CD8-positive, alpha-beta memory T cell (primary cell): ENCODE data around the gene LMAN2. TPM values are rescaled to one million over a fixed set of nuclear protein-coding genes. Genes with fewer than 3 reads are reported as not detected.
A peak's percentile ranks its signal among the peaks of the same experiment; 100 is the strongest.

Experiments used
- CTCF ChIA-PET: fragments of 350-600 bp; sonication (Branson Sonifier 250); formaldehyde crosslinking; loops from one replicate; lab custom pipeline; 2021; ENCODE audit warnings: antibody characterized with exemption; lab: Charles Lee
- POLR2A ChIA-PET: fragments of 350-600 bp; sonication (Branson Sonifier 250); formaldehyde crosslinking; loops from one replicate; lab custom pipeline; 2021; ENCODE audit warnings: antibody characterized with exemption; lab: Charles Lee
- DNase-seq, 5 donors: peaks; one replicate each; pipeline versions ENCODE4 v3.0.0 to v3.0.0-alpha.2; 2020 to 2022; ENCODE audit warnings: mixed read lengths in 1 of 5
- H3K27ac ChIP-seq: one replicate; pipeline ENCODE4 v1.7.0; 2013; ENCODE audit warnings: low read depth, mild to moderate bottlenecking, low read length, moderate library complexity
- H3K27me3 ChIP-seq: 2 replicates; pipeline ENCODE4 v1.7.0; 2013; ENCODE audit warnings: low read length, mild to moderate bottlenecking; ENCODE audit not compliant: insufficient read depth, poor library complexity, severe bottlenecking
- H3K36me3 ChIP-seq: 2 replicates; pipeline ENCODE4 v1.7.0; 2013; ENCODE audit warnings: mild to moderate bottlenecking, low read length, moderate library complexity; ENCODE audit not compliant: insufficient read depth
- H3K4me1 ChIP-seq: 2 replicates; pipeline ENCODE4 v1.7.0; 2013; ENCODE audit warnings: mild to moderate bottlenecking, low read length, moderate library complexity; ENCODE audit not compliant: insufficient read depth
- H3K4me3 ChIP-seq: 2 replicates; pipeline ENCODE4 v1.7.0; 2013; ENCODE audit warnings: mild to moderate bottlenecking, low read length
- H3K9me3 ChIP-seq: 2 replicates; pipeline ENCODE4 v1.7.0; 2013; ENCODE audit warnings: mild to moderate bottlenecking, low read length
- H3K27ac Mint-ChIP-seq, 8 donors: one replicate each; pipeline ENCODE4 v1.8.0; 2020 to 2021; ENCODE audit warnings: mixed read lengths in 8 of 8, mild to moderate bottlenecking in 6 of 8, inconsistent platforms in 3 of 8, moderate library complexity in 3 of 8
- H3K27me3 Mint-ChIP-seq, 2 donors: one replicate each; pipeline ENCODE4 v1.8.0; 2020 to 2021; ENCODE audit warnings: mixed read lengths in 2 of 2, mild to moderate bottlenecking in 1 of 2, moderate library complexity in 1 of 2
- H3K36me3 Mint-ChIP-seq, 3 donors: one replicate each; pipeline ENCODE4 v1.8.0; 2020 to 2021; ENCODE audit warnings: mixed read lengths in 3 of 3, inconsistent platforms in 1 of 3, mild to moderate bottlenecking in 1 of 3
- H3K4me1 Mint-ChIP-seq, 3 donors: one replicate each; pipeline ENCODE4 v1.8.0; 2020 to 2021; ENCODE audit warnings: mixed read lengths in 3 of 3, inconsistent platforms in 1 of 3, mild to moderate bottlenecking in 1 of 3
- H3K4me3 Mint-ChIP-seq, 7 donors: one replicate each; pipeline ENCODE4 v1.8.0; 2020 to 2021; ENCODE audit warnings: mixed read lengths in 7 of 7, mild to moderate bottlenecking in 6 of 7, moderate library complexity in 4 of 7, inconsistent platforms in 2 of 7
- H3K9me3 Mint-ChIP-seq, 5 donors: one replicate each; pipeline ENCODE4 v1.8.0; 2020 to 2022; ENCODE audit warnings: mixed read lengths in 5 of 5, mild to moderate bottlenecking in 3 of 5, moderate library complexity in 2 of 5, inconsistent platforms in 1 of 5
- polyA plus RNA-seq: library from polyadenylated mRNA; unstranded; fragments of 300-500 nt; fragmentation: Illumina TruSeq; gene quantifications from one replicate; pipeline ENCODE4 v1.2.3, GENCODE V29; 2021
- total RNA-seq, 2 experiments: library from RNA; stranded (reverse); gene quantifications; one replicate each; pipeline ENCODE4 v1.2.3, GENCODE V29; 2021

Gene LMAN2
- total and polyA plus RNA-seq, 3 experiments from 2014 or later = 112 to 276 (median 126) TPM

GRCh38 chr5:177393206-177393765 lies 41.8 kb upstream of the LMAN2 start:
- CTCF ChIA-PET = interaction anchor here (0.6 to 16.1 kb wide), 8 partner anchors 9 to 107 kb away, joined by 3 to 291 read pairs (median 53); partner anchors contain the start of genes PDLIM7, PFN3, PRR7 and SLC34A1
- Histone ChIP-seq H3K27me3 (no peaks in the 10 kb centered on the region), H3K9me3 (no peaks in the 10 kb centered on the region), H3K4me1 (peaks cover 29% of the 10 kb centered on the region), H3K4me3 (no peak overlapping the region), H3K36me3 (no peaks in the 10 kb centered on the region), H3K27ac (no peak overlapping the region)
- no peaks in the 10 kb centered on the region for H3K9me3 Mint-ChIP-seq
- H3K27ac Mint-ChIP-seq = peak overlapping the region in 1 of 8 donors; percentile 44
- H3K4me3 Mint-ChIP-seq = no peak overlapping the region
- H3K27me3 Mint-ChIP-seq = peaks cover 0 to 2% of the 10 kb centered on the region in 2 donors
- H3K36me3 Mint-ChIP-seq = no peaks in the 10 kb centered on the region
- no peak for DNase-seq
- POLR2A ChIA-PET = no interaction called here
- peaks cover 32 to 33% (median 32%) of the 10 kb centered on the region in 3 donors for H3K4me1 Mint-ChIP-seq

- Histone ChIP-seq H3K27me3 (no peaks in the 10 kb centered on the region), H3K4me1 (peaks cover 34% of the 10 kb centered on the region), H3K4me3 (no peak overlapping the region), H3K9me3 (no peaks in the 10 kb centered on the region), H3K36me3 (no peaks in the 10 kb centered on the region), H3K27ac (no peak overlapping the region)
- H3K36me3 Mint-ChIP-seq = no peaks in the 10 kb centered on the region
- no peaks in the 10 kb centered on the region for H3K9me3 Mint-ChIP-seq
- H3K4me1 Mint-ChIP-seq = peaks cover 35 to 36% (median 36%) of the 10 kb centered on the region in 3 donors
- no peak for DNase-seq
- H3K27me3 Mint-ChIP-seq = peaks cover 0 to 2% of the 10 kb centered on the region in 2 donors
- ChIA-PET CTCF (interaction anchor here (0.6 to 16.1 kb wide), 9 partner anchors 8 to 107 kb away, joined by 3 to 291 read pairs (median 48); partner anchors contain the start of genes PDLIM7, PFN3, PRR7 and SLC34A1), POLR2A (no interaction called here)
- no peak overlapping the region for H3K27ac Mint-ChIP-seq
- no peak overlapping the region for H3K4me3 Mint-ChIP-seq
These were observed 41.3 kb upstream of the LMAN2 start for GRCh38 chr5:177392765-177393164.

- Histone ChIP-seq H3K36me3 (no peaks in the 10 kb centered on the region), H3K4me1 (peaks cover 39% of the 10 kb centered on the region), H3K9me3 (no peaks in the 10 kb centered on the region), H3K4me3 (no peak overlapping the region), H3K27ac (peak overlapping the region; percentile 49), H3K27me3 (no peaks in the 10 kb centered on the region)
- no peaks in the 10 kb centered on the region for H3K9me3 Mint-ChIP-seq
- peak; percentile 76 to 90 (median 83) for DNase-seq
- H3K27ac Mint-ChIP-seq = peak overlapping the region; percentile 75 to 99 (median 93)
- H3K36me3 Mint-ChIP-seq = no peaks in the 10 kb centered on the region
- peak overlapping the region; percentile 41 to 90 (median 65) for H3K4me3 Mint-ChIP-seq
- peaks cover 35 to 39% (median 36%) of the 10 kb centered on the region in 3 donors for H3K4me1 Mint-ChIP-seq
- POLR2A ChIA-PET = interaction anchor here (0.6 to 3.3 kb wide), 12 partner anchors 11 to 111 kb away, joined by 3 to 48 read pairs (median 5); partner anchors contain the start of genes GRK6, LMAN2, PDLIM7 and PRELID1
- CTCF ChIA-PET = interaction anchor here (0.6 to 16.1 kb wide), 40 partner anchors 10 to 254 kb away, joined by 3 to 291 read pairs (median 5); partner anchors contain the start of genes GRK6, LMAN2, PDLIM7 and PFN3
- H3K27me3 Mint-ChIP-seq = no peaks in the 10 kb centered on the region
These were observed 39.2 kb upstream of the LMAN2 start for GRCh38 chr5:177390363-177391300.

- no peaks in the 10 kb centered on the region for H3K27me3 ChIP-seq
These were observed 38.0 kb upstream of the LMAN2 start for GRCh38 chr5:177389241-177390169.

GRCh38 chr5:177388521-177389052 lies 37.1 kb upstream of the LMAN2 start:
- Histone ChIP-seq H3K36me3 (no peaks in the 10 kb centered on the region), H3K27me3 (no peaks in the 10 kb centered on the region), H3K4me3 (no peak overlapping the region), H3K27ac (peak overlapping the region; percentile 49), H3K4me1 (peaks cover 46% of the 10 kb centered on the region), H3K9me3 (no peaks in the 10 kb centered on the region)
- Mint-ChIP-seq H3K9me3 (no peaks in the 10 kb centered on the region), H3K4me1 (peaks cover 41 to 47% (median 42%) of the 10 kb centered on the region in 3 donors), H3K27me3 (no peaks in the 10 kb centered on the region), H3K36me3 (no peaks in the 10 kb centered on the region), H3K4me3 (peak overlapping the region in 6 of 7 donors; percentile 9 to 78 (median 62)), H3K27ac (peak overlapping the region; percentile 71 to 99 (median 91))
- POLR2A ChIA-PET = interaction anchor here (0.9 to 3.3 kb wide), 11 partner anchors 8 to 255 kb away, joined by 3 to 48 read pairs (median 4); partner anchors contain the start of genes LMAN2, PDLIM7 and PRR7
- no peak for DNase-seq
- CTCF ChIA-PET = interaction anchor here (1.1 to 16.1 kb wide), 17 partner anchors 10 to 276 kb away, joined by 3 to 291 read pairs (median 27); partner anchors contain the start of genes GRK6, PDLIM7, PFN3 and PRR7

More at GRCh38 chr5:177389241-177390169, 38.0 kb upstream of the LMAN2 start:
- Mint-ChIP-seq H3K4me3 (peak overlapping the region; percentile 12 to 78 (median 63)), H3K36me3 (no peaks in the 10 kb centered on the region), H3K9me3 (no peaks in the 10 kb centered on the region), H3K27me3 (no peaks in the 10 kb centered on the region), H3K4me1 (peaks cover 41 to 47% (median 42%) of the 10 kb centered on the region in 3 donors), H3K27ac (peak overlapping the region; percentile 71 to 99 (median 91))
- Histone ChIP-seq H3K27ac (peak overlapping the region; percentile 49), H3K4me1 (peaks cover 46% of the 10 kb centered on the region), H3K9me3 (no peaks in the 10 kb centered on the region), H3K4me3 (peak overlapping the region; percentile 18), H3K36me3 (no peaks in the 10 kb centered on the region)
- DNase-seq = peak; percentile 31 to 76 (median 59)
- ChIA-PET POLR2A (interaction anchor here (0.7 to 3.3 kb wide), 17 partner anchors 9 to 256 kb away, joined by 3 to 48 read pairs (median 4); partner anchors contain the start of genes GRK6, LMAN2, PDLIM7 and PRR7), CTCF (interaction anchor here (0.5 to 16.1 kb wide), 30 partner anchors 8 to 277 kb away, joined by 3 to 291 read pairs (median 8); partner anchors contain the start of genes GRK6, LMAN2, PDLIM7 and PFN3)

GRCh38 chr5:177387405-177387804 lies 35.9 kb upstream of the LMAN2 start:
- Histone ChIP-seq H3K4me3 (no peak overlapping the region), H3K4me1 (peaks cover 52% of the 10 kb centered on the region), H3K27ac (no peak overlapping the region), H3K27me3 (no peaks in the 10 kb centered on the region), H3K36me3 (no peaks in the 10 kb centered on the region), H3K9me3 (no peaks in the 10 kb centered on the region)
- Mint-ChIP-seq H3K27ac (peak overlapping the region in 3 of 8 donors; percentile 54 to 89 (median 61)), H3K9me3 (no peaks in the 10 kb centered on the region), H3K4me1 (peaks cover 41 to 51% (median 43%) of the 10 kb centered on the region in 3 donors), H3K36me3 (peaks cover 0 to under 1% (median 0%) of the 10 kb centered on the region in 3 donors), H3K4me3 (no peak overlapping the region), H3K27me3 (peaks cover 0 to 2% of the 10 kb centered on the region in 2 donors)
- no peak for DNase-seq
- POLR2A ChIA-PET = interaction anchor here (1.2 kb wide), 1 partner anchor 15 kb away, joined by 3 read pairs; no protein-coding TSS in a partner anchor
- CTCF ChIA-PET = interaction anchor here (2.3 to 16.1 kb wide), 5 partner anchors 17 to 113 kb away, joined by 9 to 291 read pairs (median 136); partner anchors contain the start of genes PDLIM7, PFN3 and PRR7
